BE2C (cell line): ENCODE results near the gene WDR11.

Source experiments
- DNase-seq: peaks from one replicate; pipeline ENCODE4 v3.0.0-alpha.2; 2020
- H3K27me3 ChIP-seq: fragments of 250-450 bp; sonication (Bioruptor Pico); 2 replicates; pipeline ENCODE4 v1.5.1; 2020; ENCODE audit warnings: mild to moderate bottlenecking
- H3K36me3 ChIP-seq: fragments of 250-450 bp; sonication (Bioruptor Pico); 2 replicates; pipeline ENCODE4 v1.5.1; 2020; ENCODE audit warnings: mild to moderate bottlenecking
- H3K4me1 ChIP-seq: fragments of 250-450 bp; sonication (Bioruptor Pico); 2 replicates; pipeline ENCODE4 v1.5.1; 2020
- H3K4me3 ChIP-seq: 2 replicates; pipeline ENCODE4 v1.5.1; 2011; ENCODE audit warnings: low read depth, low read length
- H3K9me3 ChIP-seq: fragments of 250-450 bp; sonication (Bioruptor Pico); 2 replicates; pipeline ENCODE4 v1.5.1; 2020
- CTCF ChIP-seq: IDR thresholded peaks from 2 replicates; pipeline ENCODE4 v1.5.1; 2012; ENCODE audit warnings: mild to moderate bottlenecking, low read depth, low read length

Gene WDR11

GRCh38 chr10:120813085-120813484 lies 38.1 kb upstream of the WDR11 start:
- no peak for TF ChIP-seq CTCF
- no peaks in the 10 kb centered on the region for H3K4me1 ChIP-seq
- no peak for DNase-seq
- no peaks in the 10 kb centered on the region for H3K36me3 ChIP-seq
- no peak overlapping the region for H3K4me3 ChIP-seq
- H3K9me3 ChIP-seq, result no peaks in the 10 kb centered on the region
- no peaks in the 10 kb centered on the region for H3K27me3 ChIP-seq

DNA sequence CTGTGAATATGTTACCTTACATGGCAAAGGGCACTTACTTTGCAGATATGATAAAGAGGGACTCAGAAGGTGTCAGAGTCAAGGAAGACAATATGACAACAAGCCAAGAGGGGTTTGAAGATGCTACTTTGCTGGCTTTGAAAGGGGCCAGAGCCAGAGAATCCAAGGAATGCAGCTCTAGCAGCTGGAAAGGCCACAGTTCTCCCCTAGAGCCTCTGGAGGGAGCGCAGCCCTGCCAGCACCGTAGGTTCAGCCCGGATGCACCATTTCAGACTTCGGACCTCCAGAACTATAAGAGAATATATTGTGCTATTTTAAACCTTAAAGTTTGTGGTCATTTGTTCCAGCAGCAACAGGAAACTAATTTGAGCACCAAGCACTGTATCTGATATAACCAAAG lies 32.9 kb upstream of the WDR11 start:
- H3K4me3 ChIP-seq, result no peak overlapping the region
- no peaks in the 10 kb centered on the region for H3K36me3 ChIP-seq
- H3K4me1 ChIP-seq, result no peaks in the 10 kb centered on the region
- TF ChIP-seq CTCF, result no peak
- H3K27me3 ChIP-seq, result no peaks in the 10 kb centered on the region
- DNase-seq, result no peak
- H3K9me3 ChIP-seq, result no peaks in the 10 kb centered on the region

GRCh38 chr10:120819366-120819765 lies 31.8 kb upstream of the WDR11 start:
- Histone ChIP-seq H3K36me3 (no peaks in the 10 kb centered on the region), H3K9me3 (no peaks in the 10 kb centered on the region), H3K4me1 (no peaks in the 10 kb centered on the region), H3K4me3 (no peak overlapping the region), H3K27me3 (no peaks in the 10 kb centered on the region)
- TF ChIP-seq CTCF, result no peak
- no peak for DNase-seq

- no peak for DNase-seq
- Histone ChIP-seq H3K4me3 (no peak overlapping the region), H3K4me1 (no peaks in the 10 kb centered on the region), H3K36me3 (no peaks in the 10 kb centered on the region), H3K9me3 (no peaks in the 10 kb centered on the region), H3K27me3 (no peaks in the 10 kb centered on the region)
- no peak for TF ChIP-seq CTCF
Observed at GRCh38 chr10:120823266-120823665, 27.9 kb upstream of the WDR11 start.

DNA sequence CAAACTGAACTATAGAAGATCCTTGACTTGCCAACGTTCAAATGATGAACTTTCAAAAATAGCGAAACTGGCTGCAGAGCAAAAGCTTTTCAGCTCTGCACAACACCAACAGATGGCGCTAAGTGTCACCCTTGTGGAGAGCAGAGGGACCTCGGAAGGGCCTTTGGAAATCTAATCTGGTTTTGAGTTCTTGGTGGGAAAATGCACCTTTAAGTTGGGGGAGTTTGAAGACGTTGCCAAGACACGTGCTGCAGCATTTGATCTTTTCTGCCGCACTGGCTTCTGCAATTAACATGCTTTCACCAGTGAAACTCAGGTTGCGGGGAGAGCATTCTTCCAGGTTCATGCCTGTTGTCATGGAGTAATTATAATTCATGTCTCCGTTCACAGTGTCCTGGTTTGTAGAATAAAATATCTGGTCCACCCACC lies 26.3 kb upstream of the WDR11 start:
- peak; percentile 59 for DNase-seq
- no peaks in the 10 kb centered on the region for H3K27me3 ChIP-seq
- H3K36me3 ChIP-seq, result no peaks in the 10 kb centered on the region
- H3K4me1 ChIP-seq, result no peaks in the 10 kb centered on the region
- H3K4me3 ChIP-seq, result no peak overlapping the region
- TF ChIP-seq CTCF, result peak; percentile 83
- H3K9me3 ChIP-seq, result no peaks in the 10 kb centered on the region

- no peaks in the 10 kb centered on the region for H3K36me3 ChIP-seq
- no peaks in the 10 kb centered on the region for H3K9me3 ChIP-seq
- H3K4me3 ChIP-seq, result no peak overlapping the region
- no peaks in the 10 kb centered on the region for H3K4me1 ChIP-seq
- TF ChIP-seq CTCF, result no peak
- no peak for DNase-seq
- H3K27me3 ChIP-seq, result no peaks in the 10 kb centered on the region
Observed at GRCh38 chr10:120825878-120826769, 25.0 kb upstream of the WDR11 start.
